HG03097 (cell line): ENCODE results near the gene GATAD2A.

Experiments
- ATAC-seq: cut with Tn5 transposase; IDR thresholded peaks from one replicate; pipeline ENCODE4 v1.9.1; 2021; ENCODE audit not compliant: unreplicated experiment, low FRiP score

Gene GATAD2A

DNA sequence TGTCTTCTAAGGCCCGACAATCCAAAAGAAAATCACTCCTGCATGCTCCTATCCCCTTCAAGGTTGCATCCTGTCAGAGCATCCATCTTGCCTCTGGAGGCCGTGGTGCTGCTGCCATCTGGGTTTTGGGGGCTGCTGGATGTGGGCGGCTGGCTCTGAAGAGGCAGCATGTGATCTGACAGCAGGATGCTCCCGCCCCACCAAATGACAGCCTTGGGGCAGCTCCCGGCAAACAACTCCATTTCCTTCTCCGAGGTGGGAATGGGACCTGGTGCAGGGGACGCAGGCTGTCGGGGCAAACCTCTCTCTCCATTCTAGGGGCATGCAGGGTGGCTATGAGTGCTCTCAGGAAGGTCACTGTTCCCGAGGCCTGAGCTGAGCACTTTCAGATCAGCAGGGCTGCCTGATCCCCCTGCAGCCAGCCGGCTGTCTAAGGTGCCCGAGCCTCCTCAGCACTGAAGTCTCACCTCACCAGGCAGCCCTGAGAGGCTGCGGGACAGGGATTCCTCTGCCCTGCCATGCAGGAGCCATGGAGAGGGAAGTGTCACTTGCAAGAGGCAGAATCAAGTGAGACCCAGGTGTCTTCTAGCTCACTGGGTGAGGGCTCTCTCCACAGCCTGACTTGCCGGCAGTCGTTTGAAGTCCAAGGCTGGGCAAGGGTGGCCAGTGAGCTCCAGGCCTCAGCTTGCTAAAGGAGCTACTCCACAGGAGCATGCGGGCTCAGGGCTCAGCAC lies 81.0 kb downstream of the GATAD2A start:
- ATAC-seq: no peak

GRCh38 chr19:19487077-19487949 lies 81.8 kb downstream of the GATAD2A start:
- no peak for ATAC-seq

- no peak for ATAC-seq
Observed at GRCh38 chr19:19487950-19488874, 82.7 kb downstream of the GATAD2A start.

GRCh38 chr19:19488875-19489690 lies 83.6 kb downstream of the GATAD2A start:
- peak; percentile 51 for ATAC-seq

GRCh38 chr19:19489804-19490204 lies 84.3 kb downstream of the GATAD2A start:
- no peak for ATAC-seq

DNA sequence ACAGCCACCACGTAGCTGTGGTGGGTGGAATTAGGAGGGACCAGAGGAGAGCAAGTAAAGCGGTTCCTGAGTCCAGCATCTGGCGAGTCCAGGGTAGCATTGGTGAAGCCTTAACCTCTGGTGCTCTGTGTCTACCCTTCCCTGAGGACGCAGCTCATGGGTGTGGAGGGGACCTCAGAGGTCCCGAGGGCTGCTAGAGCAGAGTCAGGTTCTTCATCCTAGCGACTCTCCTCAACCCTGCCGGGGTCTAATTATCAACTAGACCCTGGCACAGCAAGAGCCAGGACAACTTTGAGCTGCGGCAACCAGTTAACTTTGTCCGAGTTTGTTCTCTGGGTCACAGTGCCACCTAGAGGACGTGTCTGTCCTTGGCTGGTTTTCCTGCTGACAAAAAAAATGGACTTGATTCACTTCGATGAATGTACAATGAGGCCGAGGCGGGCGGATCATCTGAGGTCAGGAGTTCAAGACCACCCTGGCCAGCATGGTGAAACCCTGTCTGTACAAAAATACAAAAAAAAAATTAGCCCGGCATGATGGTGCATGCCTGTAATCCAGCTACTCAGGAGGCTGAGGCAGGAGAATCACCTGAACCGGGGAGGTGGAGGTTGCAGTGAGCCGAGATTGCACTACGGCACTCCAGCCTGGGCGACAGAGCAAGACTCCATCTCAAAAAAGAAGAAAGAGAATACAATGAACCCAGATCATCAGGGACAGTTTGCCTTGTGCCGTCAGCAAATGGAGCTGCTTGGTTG lies 84.9 kb downstream of the GATAD2A start:
- no peak for ATAC-seq

- no peak for ATAC-seq
Observed at GRCh38 chr19:19491321-19492025, 86.0 kb downstream of the GATAD2A start.

DNA sequence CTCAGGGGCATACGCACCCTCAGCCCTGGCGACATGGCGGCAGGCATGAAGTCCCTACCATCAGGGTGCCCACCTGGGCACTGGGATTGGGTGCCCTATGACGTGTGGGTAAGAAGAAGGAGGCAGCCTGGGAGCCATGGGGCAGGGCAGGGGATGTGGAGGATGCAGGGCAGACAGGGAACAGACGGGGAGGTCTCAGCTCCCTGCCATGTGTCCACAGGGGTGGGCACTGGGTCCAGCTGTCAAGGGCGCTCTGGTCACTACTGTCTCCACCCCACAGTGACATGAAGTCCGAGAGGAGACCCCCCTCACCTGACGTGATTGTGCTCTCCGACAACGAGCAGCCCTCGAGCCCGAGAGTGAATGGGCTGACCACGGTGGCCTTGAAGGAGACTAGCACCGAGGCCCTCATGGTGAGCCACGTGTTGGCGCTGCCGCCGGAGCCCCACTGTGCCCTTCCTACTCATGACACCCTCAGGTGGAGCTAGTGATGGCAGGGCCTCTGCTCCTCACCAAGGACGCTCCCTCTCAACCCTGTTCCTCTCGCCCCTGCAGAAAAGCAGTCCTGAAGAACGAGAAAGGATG lies 86.6 kb downstream of the GATAD2A start:
- ATAC-seq: no peak

GRCh38 chr19:19493841-19494546 lies 88.5 kb downstream of the GATAD2A start:
- ATAC-seq: no peak

- ATAC-seq: no peak
Observed at GRCh38 chr19:19495614-19496603, 90.4 kb downstream of the GATAD2A start.

DNA sequence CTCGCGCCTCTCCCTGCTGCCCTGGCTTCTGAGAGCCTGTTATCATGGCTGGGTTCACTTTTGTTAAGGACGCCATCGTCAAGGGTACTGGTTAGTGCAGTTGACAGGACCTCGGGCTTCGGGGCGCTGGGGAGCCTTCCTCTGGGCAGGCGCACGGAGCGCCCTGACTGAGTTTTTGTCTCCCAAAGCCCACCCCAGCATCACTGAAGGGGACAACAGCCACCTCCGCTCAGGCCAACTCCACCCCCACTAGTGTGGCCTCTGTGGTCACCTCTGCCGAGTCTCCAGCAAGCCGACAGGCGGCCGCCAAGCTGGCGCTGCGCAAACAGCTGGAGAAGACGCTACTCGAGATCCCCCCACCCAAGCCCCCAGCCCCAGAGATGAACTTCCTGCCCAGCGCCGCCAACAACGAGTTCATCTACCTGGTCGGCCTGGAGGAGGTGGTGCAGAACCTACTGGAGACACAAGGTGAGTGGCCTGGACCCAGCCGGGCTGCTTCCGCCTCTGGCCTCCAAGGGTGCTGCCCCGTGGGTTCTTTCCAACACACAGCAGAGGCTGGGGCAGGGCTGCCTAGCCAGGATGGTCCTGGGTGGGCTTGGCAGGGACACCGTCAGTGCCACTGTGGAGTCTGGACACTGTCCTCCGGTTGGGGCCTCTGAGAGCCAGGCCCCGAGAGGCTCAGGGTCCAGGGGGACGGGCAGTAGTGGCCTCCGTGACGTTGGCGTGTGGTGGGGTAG lies 92.9 kb downstream of the GATAD2A start:
- no peak for ATAC-seq

DNA sequence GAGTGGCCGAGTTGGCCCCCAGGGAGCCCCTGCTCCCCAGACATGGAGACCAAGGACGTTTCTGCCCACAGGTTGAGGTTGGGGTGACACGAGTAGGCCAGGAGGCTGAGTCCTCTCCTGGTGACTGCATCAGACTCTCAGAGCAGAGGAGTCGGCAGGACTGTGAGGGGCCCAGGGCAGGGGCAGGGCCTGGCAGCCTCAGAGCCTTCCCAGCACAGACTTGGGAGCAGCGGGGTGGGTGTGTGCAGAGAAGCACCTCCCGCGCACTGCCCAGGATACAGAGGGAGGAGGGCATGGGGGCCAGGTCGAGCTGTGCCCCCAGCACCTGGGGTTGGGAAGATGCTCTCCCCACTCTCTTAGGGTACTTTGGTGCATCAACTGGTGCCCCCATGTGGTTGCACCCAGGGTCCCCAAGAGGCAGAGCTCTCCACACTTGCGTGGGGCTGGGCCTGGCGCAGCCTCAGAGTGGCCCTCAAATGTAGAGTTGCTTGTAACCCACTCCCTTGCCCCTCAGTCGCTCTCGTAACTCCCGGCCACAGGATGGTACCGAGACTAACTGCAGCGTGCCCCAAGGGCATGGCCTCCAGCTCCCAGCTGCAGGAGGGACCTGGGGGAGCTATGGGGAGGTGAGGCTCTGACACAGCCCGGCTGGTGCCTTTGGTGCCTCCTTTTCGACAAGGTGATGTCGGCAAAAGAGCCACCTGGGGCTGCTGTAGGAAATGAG lies 94.0 kb downstream of the GATAD2A start:
- ATAC-seq: no peak

GRCh38 chr19:19500975-19501644 lies 95.6 kb downstream of the GATAD2A start:
- no peak for ATAC-seq

DNA sequence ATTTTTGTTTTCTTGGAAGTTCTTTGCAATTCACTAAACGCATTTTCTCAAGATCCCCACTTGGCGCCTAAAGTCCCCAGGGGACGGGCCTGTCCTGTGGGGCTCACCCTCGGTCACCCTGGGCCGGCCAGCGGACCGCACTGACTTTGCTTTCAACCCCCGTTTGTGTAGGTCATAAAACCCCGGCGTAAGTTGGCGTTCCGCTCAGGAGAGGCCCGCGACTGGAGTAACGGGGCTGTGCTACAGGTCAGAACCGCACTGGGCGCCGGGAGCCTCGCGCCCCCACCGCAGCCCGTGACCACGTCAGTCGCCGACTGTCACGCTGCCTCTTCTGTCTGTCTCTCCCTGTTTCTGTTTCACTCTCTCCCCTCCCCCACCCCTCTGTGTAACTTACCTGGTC lies 96.3 kb downstream of the GATAD2A start:
- no peak for ATAC-seq

- no peak for ATAC-seq
Observed at GRCh38 chr19:19502281-19502680, 96.8 kb downstream of the GATAD2A start.
